Astrocyte of the spinal cord (primary cell): ENCODE measurements around the gene RNF41.

Experiments used
- DNase-seq: peaks from one replicate; pipeline ENCODE4 v3.0.0; 2011; ENCODE audit warnings: low read depth, low spot score
- H3K4me3 ChIP-seq: 2 replicates; pipeline ENCODE4 v1.5.1; 2011; ENCODE audit warnings: low read depth, mild to moderate bottlenecking, low read length, moderate library complexity
- CTCF ChIP-seq: IDR thresholded peaks from 2 replicates; pipeline ENCODE4 v1.5.1; 2012; ENCODE audit warnings: low read depth, mild to moderate bottlenecking, low read length, inconsistent platforms
- in situ Hi-C: cut with HindIII; loops from 2 replicates; pipeline ENCODE4 v1.10.0; 2017; ENCODE audit warnings: low sequenced_read_pairs

Gene RNF41

GRCh38 chr12:56224954-56225353, 3.2 kb upstream of the RNF41 start:
- peak overlapping the region; percentile 80 for H3K4me3 ChIP-seq
- in situ Hi-C loops: no loop called here
- DNase-seq: no peak
- TF ChIP-seq CTCF: no peak

- H3K4me3 ChIP-seq: peak within 1 kb of the TSS; percentile 80
- peak; percentile 69 for TF ChIP-seq CTCF
- in situ Hi-C loops: no loop called here
Measured at GRCh38 chr12:56224102-56224701, 2.5 kb upstream of the RNF41 start, which contains the start of gene NABP2. TSS of gene NABP2 (plus strand) at chr12:56224342. CDS start at chr12:56224857, 515 bp downstream.

GRCh38 chr12:56223571-56224101, 1.9 kb upstream of the RNF41 start:
- DNase-seq: no peak
- peak overlapping the region; percentile 20 for H3K4me3 ChIP-seq
- in situ Hi-C loops: no loop called here
- TF ChIP-seq CTCF: no peak

More at GRCh38 chr12:56224102-56224701, 2.5 kb upstream of the RNF41 start, which contains the start of gene NABP2:
- peak; percentile 99 for DNase-seq

- DNase-seq: peak; percentile 10
- H3K4me3 ChIP-seq: peak overlapping the region; percentile 95
- in situ Hi-C loops: no loop called here
- no peak for TF ChIP-seq CTCF
Measured at GRCh38 chr12:56222531-56222895, 791 bp upstream of the RNF41 start.

GRCh38 chr12:56221232-56221756, 428 bp downstream of the RNF41 start:
- DNase-seq: peak; percentile 75
- in situ Hi-C loops: no loop called here
- H3K4me3 ChIP-seq: peak overlapping the region; percentile 95
- no peak for TF ChIP-seq CTCF

- peak; percentile 47 for DNase-seq
Measured at GRCh38 chr12:56220611-56221231, 1.0 kb downstream of the RNF41 start.

More at GRCh38 chr12:56220611-56221231, 1.0 kb downstream of the RNF41 start:
- TF ChIP-seq CTCF: no peak
- in situ Hi-C loops: no loop called here
- H3K4me3 ChIP-seq: peak overlapping the region; percentile 95
